Glomerular visceral epithelial cell (primary cell): ENCODE results near the gene DNAH11.
"Not testable (repeated sequence)": the region's sequence is repeated elsewhere in the genome, so short reads cannot be mapped to it uniquely, and the experiment has no call there.

Experiments
- DNase-seq: peaks from one replicate; pipeline ENCODE4 v3.0.0-alpha.2; 2016; ENCODE audit errors: extremely low spot score

Gene DNAH11

DNA sequence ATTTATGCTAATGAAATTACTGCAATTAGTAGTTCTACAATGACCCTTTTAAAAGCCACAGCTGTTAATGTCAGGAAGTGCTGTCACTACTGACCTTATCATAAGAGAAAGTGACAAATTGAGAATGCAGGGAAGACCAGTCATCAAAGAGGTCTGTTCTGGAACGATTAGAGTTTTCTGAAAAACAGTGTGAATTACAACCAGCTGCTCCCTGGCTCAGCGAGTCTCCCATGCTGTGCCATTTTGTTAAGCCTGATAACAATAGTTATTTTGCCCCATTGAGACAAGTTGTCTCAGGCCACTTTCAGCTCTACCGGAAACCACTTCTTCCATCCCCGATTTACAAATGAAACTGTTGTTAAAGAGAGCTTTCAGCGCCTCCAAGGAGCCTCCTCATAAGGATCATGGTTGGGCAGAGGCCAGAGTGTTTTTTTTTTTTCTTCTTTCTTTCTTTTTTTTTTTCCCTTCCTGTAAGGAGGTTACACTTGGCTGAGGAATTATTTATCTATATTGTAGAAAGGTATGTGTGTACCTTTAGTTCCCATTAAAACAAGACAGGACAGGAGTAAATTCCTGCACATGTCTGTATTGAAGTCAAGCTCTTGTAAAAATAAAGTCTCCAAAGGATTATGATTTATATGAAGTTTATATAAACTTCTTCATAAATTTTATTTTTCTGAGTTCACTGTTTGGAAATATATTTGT, 229.2 kb downstream of the DNAH11 start:
- no peak for DNase-seq

DNA sequence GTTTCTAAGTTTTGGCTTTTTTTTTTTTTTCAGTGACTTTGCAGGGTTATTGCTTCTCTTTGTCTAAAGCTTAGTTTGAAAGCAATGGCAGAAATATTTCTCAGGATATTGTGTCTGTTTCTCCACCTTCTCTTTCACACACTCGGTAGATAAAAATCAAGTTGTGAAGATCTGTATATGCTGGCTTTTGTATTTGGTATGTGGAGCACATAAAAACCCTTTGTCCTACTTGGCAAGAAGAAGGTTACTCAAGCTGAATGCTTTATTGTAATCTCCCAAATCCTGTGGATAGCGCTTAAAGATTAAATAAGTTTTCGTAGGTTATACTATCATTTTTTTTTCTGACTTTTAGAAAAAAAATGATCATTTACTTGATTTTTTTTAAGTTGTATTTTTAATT, 230.5 kb downstream of the DNAH11 start:
- no peak for DNase-seq

DNA sequence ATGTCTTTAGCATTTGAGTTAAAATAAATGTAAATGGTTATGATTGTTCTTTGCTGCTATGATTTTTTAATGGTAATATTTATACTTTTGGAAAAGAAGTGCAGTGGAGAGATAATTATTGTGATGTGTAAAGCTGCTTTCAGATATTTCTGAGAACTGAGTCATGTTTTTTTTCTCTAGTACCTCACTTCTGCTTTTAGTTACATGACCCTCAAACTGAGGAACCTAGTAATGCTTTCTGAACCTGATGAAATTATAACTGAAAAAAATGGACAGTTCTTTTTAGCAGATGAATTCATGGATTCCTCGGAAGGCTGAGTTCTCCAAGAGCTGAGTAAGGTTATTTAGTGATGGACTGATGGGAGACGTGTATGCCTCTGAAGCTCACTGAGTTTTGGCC, 235.1 kb downstream of the DNAH11 start:
- no peak for DNase-seq

DNA sequence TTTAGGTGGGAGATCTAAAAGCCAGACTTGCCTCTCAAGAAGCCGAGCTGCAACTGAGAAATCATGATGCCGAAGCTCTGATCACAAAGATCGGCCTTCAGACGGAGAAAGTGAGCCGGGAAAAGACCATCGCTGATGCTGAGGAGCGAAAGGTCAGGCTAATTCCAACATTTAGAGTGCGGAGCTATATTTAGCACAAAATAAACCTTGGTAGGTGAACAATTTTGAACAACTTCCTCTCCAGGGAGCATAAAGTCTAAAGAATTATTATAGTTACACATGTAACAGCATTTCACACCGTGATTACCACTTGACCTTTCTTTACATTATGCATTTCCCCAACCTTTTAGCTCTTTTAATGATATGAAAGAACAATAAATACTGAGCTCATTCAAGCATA, 236.1 kb downstream of the DNAH11 start:
- DNase-seq = no peak

DNA sequence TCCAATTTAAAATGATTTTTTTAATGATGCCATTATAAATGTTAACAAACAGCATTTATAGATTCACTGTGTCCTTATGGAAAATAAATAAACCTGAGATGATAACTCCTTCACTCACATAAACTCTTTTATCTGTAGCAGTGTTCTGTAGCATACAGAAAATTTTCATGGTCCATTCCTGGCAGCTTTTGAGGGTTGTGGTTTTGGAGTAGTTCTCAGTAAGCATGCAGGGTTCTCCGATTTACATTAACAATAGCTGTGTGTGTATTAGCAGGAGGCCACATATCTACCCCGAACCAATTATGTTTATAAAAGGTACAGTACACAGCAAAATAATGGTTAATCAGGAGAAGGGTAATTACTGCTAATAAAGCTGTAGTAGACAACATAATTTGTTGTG, 240.2 kb downstream of the DNAH11 start:
- DNase-seq = no peak

DNA sequence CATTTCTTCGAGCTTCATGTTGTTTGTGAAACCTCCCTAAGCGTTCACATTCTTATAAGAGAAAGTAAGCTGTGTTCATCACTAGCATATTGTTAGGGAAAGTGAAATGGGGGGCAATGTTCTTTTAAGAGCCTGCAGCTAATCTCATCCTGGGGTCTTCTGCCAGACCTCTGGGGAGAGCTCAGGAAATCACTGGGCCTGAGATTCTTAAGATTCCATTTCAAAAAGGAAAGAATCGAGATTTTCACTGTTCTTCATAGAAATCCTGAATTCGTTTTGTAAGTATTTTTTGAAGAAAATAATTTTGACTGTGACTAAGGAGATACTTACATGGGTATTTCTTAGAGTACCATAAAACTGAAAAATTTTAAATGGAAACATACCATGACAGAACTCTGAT, 242.2 kb downstream of the DNAH11 start:
- DNase-seq = no peak

DNA sequence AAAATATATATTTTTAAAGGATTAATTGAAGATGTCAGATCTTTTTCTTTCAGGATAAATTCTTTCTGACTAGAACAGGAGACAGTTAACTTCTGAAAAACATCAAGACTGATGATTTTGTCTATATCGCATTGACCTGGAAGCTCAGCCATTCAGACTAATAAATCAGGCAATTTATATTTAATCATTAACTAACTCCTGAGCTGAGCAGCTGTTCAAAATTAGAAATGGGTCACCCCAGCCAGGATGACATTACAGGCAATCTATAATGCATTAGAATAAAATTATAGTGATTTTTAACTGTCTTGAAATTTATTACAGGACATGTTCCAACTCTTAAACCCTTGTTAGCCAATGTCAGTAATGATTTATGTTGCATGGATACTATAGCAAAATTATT, 263.0 kb downstream of the DNAH11 start:
- DNase-seq = no peak

DNA sequence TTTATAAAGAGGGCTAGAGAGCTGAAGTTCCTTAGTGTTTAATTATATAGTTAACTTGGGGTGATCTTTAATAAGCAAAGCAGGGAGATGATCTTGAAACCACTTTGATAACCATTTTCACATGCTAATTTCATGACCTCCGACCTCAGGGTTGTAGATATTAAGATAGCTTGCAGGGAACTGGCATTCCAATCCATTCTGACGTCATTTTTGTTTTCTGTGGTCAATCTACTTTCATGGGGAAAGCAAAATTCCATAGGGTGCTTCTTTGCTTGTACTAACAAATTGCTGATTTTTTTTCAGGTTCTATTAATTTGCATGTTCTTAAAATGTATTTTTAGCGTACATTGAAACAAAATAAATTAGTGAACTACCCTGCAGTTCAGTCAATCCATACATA, 263.5 kb downstream of the DNAH11 start:
- DNase-seq = no peak

DNA sequence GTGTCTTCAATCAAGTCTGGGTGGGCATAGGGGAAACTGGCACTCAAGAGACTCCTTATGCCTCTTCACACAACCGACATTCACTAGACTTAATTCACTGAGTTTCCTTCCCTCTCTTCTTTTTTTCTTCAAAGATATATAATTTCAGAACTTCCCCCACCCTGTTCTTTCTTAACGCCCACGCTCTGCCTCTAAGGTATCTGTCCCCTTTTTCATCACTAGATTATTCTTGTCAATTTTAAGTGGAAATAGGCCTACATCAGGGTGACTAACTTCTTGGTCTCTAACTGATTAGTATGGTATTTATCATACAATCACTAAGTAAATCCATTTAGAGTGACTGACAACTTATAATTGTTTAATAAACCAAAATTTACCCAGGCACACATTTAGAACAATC, 276.2 kb downstream of the DNAH11 start:
- DNase-seq = no peak

DNA sequence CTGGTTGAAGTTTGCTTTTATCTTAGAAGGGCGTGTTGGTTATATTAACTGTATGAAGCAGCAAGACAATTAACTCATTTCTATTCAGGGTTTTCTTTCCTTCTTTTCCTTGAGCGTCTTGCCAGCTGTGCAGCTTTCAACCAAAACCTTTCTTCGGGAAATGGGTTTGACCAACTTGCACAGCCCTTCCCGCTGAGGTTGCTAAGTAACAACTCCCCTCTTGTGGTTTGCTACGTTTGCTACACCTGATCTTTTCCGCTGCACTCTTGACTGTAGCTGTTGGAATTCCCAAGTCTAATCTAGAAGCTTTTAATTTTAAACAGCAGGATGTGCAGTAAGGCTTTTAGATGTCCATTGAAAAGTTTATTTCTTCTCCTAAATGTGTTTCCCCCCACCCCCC, 286.0 kb downstream of the DNAH11 start:
- no peak for DNase-seq

DNA sequence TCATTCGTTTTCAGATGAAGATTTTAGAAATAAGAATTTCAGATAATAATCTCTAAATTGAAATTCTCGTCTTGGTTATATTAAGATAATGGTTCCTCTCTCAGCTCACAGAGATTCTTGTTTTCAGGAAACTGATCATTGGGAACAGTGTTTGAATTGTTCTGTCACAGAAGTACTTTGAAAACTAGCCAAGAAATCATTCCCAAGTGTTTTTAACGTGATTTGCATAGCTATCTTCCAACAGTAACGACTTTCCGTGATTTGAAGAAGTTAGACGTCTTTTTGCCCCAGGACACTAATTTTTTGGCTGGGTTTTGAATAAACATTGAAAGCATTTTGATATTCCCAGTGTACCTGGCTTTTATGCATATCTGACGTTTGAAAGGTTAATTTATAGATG, 286.9 kb downstream of the DNAH11 start:
- DNase-seq = no peak

DNA sequence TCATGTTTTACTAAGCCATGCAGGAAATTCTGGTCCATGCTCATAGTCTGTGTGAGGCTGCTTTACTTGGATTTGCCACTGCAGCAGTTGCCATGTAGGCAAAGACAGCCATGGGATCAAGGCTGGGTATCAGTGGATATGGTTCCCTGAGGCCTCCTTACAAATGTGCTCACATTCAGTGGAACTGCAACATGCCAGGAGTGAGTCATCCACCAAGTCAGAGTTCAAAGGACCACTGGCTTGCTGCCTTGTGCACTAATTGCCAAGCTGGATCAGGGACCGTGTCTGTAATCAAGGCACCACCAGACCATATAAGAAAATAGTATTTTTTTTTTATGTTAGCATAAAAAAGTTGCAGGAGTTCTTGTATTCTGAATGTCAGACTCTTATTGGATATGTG, 301.9 kb downstream of the DNAH11 start:
- no peak for DNase-seq

DNA sequence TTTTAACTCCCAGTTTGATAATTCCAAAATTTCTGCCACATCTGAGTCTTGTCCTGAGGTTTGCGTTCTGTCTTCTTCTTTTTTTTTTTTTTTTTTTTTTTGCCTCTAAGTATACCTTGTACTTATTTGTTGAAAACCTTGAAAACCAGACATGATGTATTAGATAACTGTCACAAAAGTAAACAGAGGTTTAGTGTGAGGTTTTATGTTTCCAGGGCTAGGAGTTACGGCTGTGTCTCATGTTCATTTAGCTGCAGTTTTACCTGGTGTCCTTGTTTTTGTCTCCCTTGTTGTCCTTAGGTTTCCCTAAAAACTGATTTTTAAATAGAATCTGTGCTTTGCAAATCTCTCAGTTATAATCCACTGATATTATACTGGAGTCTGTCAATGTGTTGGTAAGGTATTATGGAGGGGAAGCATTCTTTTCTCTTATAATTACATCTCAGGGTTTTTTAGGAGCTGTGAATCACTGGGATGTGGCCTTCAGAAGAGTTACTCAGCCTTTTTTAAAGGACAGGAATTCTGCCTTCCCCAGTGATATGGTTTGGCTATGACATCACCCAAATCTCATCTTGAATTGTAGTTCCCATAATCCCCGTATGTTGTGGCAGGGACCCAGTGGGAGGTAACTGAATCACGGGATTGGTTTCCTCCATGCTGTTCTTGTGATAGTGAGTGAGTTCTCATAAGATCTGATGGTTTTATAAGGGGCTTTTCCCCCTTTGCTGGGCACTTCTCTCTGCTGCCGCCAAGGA, 307.9 kb downstream of the DNAH11 start:
- no peak for DNase-seq

DNA sequence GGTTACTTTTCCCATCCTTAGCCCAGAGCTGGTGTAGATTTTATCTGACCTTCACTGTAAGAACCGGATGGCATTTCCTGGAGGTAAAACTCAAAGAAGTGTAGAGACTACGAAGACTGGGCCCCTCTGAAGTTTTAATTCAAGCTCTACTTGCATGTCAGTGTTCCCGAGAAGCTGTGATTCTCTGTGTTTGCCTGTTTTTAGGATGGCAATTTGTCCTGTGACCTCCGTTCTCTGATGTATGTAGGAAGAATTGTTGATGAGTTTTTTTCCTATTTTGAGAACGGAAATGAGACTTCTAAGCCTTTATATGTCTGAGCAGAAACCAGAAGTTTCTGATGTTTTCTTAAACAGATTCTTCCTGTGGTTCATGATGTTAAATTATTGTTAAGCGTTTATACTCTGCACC, 308.7 kb downstream of the DNAH11 start:
- no peak for DNase-seq

DNA sequence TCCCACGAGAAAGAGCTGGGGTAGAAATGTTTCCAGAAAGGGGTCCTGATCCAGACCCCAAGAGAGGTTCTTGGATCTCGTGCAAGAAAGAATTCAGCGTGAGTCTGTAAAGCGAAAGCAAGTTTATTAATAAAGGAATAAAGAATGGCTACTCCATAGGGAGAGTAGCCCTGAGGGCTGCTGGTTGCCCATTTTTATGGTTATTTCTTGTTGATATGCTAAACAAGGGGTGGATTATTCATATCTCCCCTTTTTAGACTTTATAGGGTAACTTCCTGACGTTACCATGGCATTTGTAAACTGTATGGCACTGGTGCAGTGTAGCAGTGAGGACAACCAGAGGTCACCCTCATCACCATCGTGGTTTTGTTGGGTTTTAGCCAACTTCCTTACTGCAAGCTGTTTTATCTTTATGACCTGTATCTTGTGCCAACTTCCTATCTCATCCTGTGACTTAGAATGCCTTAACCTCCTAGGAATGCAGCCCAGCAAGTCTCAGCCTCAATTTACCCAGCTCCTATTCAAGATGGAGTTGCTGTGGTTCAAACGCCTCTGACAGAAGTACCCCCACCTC, 322.9 kb downstream of the DNAH11 start:
- DNase-seq = peak; percentile 13

DNA sequence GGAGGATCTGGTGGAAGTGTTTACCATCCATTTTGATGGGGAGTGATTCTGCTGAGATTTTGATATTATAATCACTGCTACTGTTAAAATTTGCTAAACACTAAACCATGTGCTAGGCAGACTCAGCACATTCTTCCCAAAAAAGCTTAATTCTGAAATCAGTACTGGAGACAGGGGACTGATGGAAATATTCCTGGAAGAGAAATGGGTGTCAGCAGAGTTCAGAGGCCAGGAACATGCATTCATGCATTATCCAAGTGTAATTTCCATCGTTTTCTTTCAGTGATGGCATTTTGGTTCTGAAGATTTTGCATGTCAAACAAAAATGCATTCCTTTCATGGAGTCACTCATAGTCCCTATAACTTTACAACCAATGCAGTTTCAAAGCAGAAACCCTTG, 323.9 kb downstream of the DNAH11 start:
- DNase-seq = no peak

DNA sequence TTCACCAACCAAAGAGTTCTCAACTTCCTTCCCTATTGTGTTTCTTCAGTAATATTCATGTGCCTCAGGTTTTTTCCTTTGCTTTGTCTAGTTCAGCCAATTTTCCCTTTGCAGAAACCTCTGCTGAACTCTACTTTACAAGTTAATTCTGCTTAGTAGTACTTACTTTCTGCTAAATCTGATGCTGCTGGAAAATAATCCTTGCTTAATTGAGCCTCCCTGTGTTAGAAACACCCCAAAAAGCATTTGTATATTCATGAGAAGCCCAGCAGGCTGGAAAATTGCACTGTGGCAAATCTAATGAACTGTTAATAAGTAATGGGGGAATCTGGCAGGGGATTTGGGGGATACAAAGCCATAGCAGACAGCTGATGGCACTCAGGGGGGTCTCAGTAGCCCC, 324.4 kb downstream of the DNAH11 start:
- no peak for DNase-seq

DNA sequence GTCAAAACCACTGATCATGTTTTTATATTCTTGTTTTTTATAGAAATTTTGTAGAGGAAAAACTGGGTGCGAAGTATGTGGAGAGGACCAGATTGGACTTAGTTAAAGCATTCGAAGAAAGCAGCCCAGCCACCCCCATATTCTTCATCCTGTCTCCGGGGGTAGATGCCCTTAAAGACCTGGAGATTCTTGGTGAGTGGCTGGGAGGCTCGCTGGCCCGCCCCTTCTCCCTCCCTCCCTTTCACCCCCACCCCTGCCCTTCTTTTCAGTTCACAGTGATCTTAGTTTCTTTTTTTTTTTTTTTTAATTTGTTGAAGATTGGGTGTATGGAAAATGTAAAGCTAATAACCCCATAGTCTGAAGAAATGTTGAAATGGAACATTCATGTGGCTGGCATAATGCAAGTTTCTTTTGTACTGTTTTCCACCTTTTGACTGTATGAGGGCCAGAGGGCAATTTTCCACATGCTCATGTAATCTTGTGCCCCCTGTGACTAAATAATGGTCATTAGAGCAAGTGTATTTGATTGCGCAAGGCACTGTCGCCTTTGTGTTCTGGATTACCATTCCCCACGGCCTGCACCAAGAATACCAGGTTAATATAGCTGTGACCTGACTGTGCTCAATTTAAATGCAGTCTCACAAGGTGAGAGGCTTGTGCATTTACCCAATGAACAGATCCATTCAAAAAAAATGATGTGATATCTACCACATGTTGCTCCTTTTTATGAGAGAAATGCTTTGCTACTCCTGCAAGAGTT, 325.2 kb downstream of the DNAH11 start:
- no peak for DNase-seq

DNA sequence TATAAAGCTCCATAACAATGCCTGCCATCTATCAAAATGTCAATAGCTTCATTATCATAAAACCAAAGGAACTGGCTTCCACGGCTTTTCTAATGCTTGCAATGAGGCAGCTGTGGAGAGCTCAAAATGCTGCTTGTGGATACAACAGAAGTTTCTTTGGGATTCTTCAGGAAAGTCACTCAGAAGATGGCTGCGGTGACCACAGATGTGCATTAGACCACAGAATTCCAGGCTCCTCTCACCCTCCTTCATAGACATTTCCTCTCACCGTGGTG, 325.7 kb downstream of the DNAH11 start:
- DNase-seq = no peak

DNA sequence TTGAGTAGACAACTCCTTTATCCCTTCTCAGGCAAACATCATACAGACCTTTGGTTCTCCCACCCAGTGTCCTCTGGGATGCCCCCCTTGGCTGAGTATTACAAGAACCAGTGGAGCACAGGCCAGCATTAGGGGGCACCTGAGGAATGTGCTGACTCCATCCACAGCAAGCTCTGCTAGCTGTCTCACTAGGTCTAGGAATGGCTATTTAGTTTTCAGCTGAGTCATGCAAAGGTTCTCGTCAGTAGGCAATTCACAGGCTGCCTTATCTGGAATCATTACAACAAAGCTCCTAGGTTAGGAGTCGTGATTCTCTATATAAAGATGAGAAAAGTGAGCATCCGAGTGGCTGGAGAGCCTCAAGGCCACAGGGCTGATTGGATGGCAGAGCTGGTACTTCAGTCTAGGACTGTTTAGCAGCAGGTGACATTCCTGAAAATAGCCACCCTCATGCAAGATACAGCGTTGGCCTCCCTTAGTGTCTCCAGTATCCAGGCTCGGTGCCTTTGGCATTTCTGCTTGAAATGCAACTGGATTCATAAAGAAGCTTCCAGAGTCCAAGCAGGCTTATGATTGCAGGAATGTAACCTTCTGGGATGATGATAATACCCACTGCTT, 327.1 kb downstream of the DNAH11 start:
- no peak for DNase-seq

DNA sequence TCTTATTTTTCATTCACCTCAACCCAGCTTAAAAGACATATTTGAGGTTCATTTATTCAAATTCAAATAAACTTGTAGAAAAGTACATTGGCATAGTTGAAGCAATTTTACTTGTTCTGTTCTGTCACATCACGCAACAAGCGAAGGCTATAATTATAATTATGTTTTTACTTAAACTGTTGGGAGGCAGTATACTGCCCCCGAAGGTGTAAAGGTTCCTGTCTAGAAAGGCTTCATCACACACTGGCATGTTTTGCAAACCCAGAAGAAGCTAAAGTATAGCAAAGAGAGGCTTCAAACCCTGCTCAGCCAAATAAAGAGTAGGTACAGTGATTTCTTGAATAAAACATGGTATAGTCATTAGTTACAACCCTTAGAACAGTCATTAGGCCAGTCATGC, 340.2 kb downstream of the DNAH11 start:
- no peak for DNase-seq

DNA sequence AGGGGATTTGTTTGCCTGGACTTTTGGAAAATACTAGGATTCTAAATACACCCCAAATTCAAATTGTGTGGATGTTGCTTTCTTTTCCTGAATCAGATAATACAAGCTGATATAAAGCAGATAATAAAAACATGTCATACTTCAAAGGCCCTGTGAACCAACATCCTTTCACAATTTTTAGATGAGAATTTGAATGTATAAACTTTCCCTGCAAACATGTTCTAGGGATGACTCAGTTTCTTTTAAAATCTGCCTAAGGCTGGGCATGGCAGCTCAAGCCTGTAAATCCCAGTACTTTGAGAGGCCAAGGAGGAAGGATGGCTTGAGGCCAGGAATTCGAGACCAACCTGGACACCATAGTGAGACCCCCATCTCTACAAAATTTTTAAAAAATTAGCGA, 340.7 kb downstream of the DNAH11 start:
- DNase-seq = not testable (repeated sequence)
